K562 (cell line): ENCODE data around the gene TBC1D16. TPM values are rescaled to one million over a fixed set of nuclear protein-coding genes. Genes with fewer than 3 reads are reported as not detected.

Experiments
- ATF7 ChIP-seq: fragments of 450-650 bp; IDR thresholded peaks from 2 replicates; pipeline ENCODE4 v1.7.1; 2014; ENCODE audit warnings: mild to moderate bottlenecking, moderate library complexity
- CBX3 ChIP-seq, 2 experiments: IDR thresholded peaks; 1 replicate in 1 of 2; 2 replicates in 1 of 2; pipeline ENCODE4 v1.6.1; 2012; ENCODE audit warnings: inconsistent platforms in 2 of 2, low read length in 2 of 2, borderline replicate concordance in 1 of 2, control low read depth in 1 of 2
- DPF2 ChIP-seq: fragments of 450-650 bp; IDR thresholded peaks from 2 replicates; pipeline ENCODE4 v1.6.1; 2016
- E2F6 ChIP-seq, 2 experiments: IDR thresholded peaks; 2 replicates each; pipeline ENCODE4 v1.6.1; 2011; ENCODE audit warnings: borderline replicate concordance in 1 of 2, control low read depth in 1 of 2, low read depth in 1 of 2, low read length in 1 of 2, mild to moderate bottlenecking in 1 of 2, mixed read lengths in 1 of 2, moderate library complexity in 1 of 2; ENCODE audit not compliant: insufficient read depth in 1 of 2, insufficient read length in 1 of 2, poor library complexity in 1 of 2, severe bottlenecking in 1 of 2; ENCODE audit errors: extremely low read depth in 1 of 2
- JUN ChIP-seq, 2 experiments: sonication (generic) in 1 of 2; formaldehyde crosslinking in 1 of 2; IDR thresholded peaks; 2 replicates each; pipeline versions ENCODE4 v1.6.1 to v1.8.0; 2012 to 2022; ENCODE audit warnings: borderline replicate concordance in 2 of 2, mild to moderate bottlenecking in 2 of 2, improper control_type of control experiment in 1 of 2, low read depth in 1 of 2, low read length in 1 of 2, missing genetic modification reagents in 1 of 2
- MECOM ChIP-seq: fragments of 250-450 bp; sonication (Bioruptor Pico); IDR thresholded peaks from 2 replicates; pipeline ENCODE4 v1.8.0; 2022; ENCODE audit warnings: inconsistent platforms
- MTA3 ChIP-seq: fragments of 450-650 bp; formaldehyde crosslinking; IDR thresholded peaks from 2 replicates; pipeline ENCODE4 v1.6.1; 2017; ENCODE audit warnings: mild to moderate bottlenecking, borderline replicate concordance
- PATZ1 ChIP-seq: fragments of 250-450 bp; sonication (Bioruptor Pico); IDR thresholded peaks from 2 replicates; pipeline ENCODE4 v1.5.0; 2020; ENCODE audit warnings: mild to moderate bottlenecking, borderline replicate concordance
- POLR3A ChIP-seq: IDR thresholded peaks from 2 replicates; pipeline ENCODE4 v1.6.1; 2011; ENCODE audit warnings: borderline replicate concordance, mild to moderate bottlenecking, moderate library complexity; ENCODE audit not compliant: insufficient read length, insufficient read depth; ENCODE audit errors: extremely low read depth
- SRSF7 ChIP-seq: fragments of 200-400 bp; formaldehyde crosslinking; optimal IDR thresholded peaks from 2 replicates; pipeline ENCODE3; 2017; ENCODE audit warnings: mild to moderate bottlenecking, low read depth, low read length
- WHSC1 ChIP-seq: IDR thresholded peaks from one replicate; pipeline ENCODE4 v1.6.1; 2012; ENCODE audit warnings: low read length, control low read depth, inconsistent platforms
- ZBTB33 ChIP-seq: sonication (generic); formaldehyde crosslinking; IDR thresholded peaks from 2 replicates; pipeline ENCODE4 v1.8.1; 2023; ENCODE audit warnings: mild to moderate bottlenecking, missing genetic modification reagents
- ZC3H11A ChIP-seq: IDR thresholded peaks from 2 replicates; pipeline ENCODE4 v1.6.1; 2012; ENCODE audit warnings: low read depth, low read length, improper control_type of control experiment
- ZNF592 ChIP-seq: fragments of 450-650 bp; IDR thresholded peaks from 2 replicates; pipeline ENCODE4 v1.6.1; 2017; ENCODE audit warnings: antibody characterized with exemption, mild to moderate bottlenecking
- ZNF644 ChIP-seq: fragments of 200-800 bp; sonication (Bioruptor generic); IDR thresholded peaks from 2 replicates; pipeline ENCODE4 v1.6.1; 2016; ENCODE audit warnings: low read depth, missing genetic modification characterization, missing compliant biosample characterization
- polyA plus RNA-seq, 8 experiments: library from polyadenylated mRNA; depleted of rRNA in 4 of 8; stranded (reverse) in 5 of 8; unstranded in 3 of 8; fragments of >200 nt; fragmentation: Nextera tagmentation in 2 of 8; fragmentation: Illumina TruSeq in 1 of 8; extraction: Ambion mirVana in 2 of 8; extraction: Trizol in 1 of 8; gene quantifications; 2 replicates each; pipeline versions ENCODE4 v1.2.1 to v1.2.3, GENCODE V29; 2011 to 2014; ENCODE audit warnings: inconsistent platforms in 1 of 8, missing spikeins in 1 of 8
- total RNA-seq, 7 experiments: library from RNA; depleted of rRNA in 6 of 7; stranded (reverse); fragments of >200 nt in 6 of 7; fragmentation: Illumina TruSeq in 2 of 7; extraction: Trizol in 2 of 7; gene quantifications; 2 replicates each; pipeline versions ENCODE4 v1.2.1 to v1.2.3, GENCODE V29; 2011 to 2021; ENCODE audit warnings: low replicate concordance in 1 of 7

Gene TBC1D16
- total and polyA plus RNA-seq, 9 of the 15 experiments (the other 6 are each of a cell fraction or from before 2014, with no cell fraction given) = 0.01 to 0.20 (median 0.03) TPM; not detected in 1

- TF ChIP-seq ZNF592 (no peak), E2F6 (IDR thresholded peaks at IDR 0.05; ENCODE audit: borderline replicate concordance in 1 of 2, extremely low read depth in 1 of 2, insufficient read depth in 1 of 2, insufficient read length in 1 of 2, low read depth in 1 of 2, low read length in 1 of 2, poor library complexity in 1 of 2, severe bottlenecking in 1 of 2) (peak in 1 of 2 experiments; percentile 19), POLR3A (no peak), PATZ1 (CRISPR knock-in tag) (no peak), DPF2 (peak; percentile 37; the same call in 1 of the 2 replicates), MTA3 (no peak), CBX3 (IDR thresholded peaks at IDR 0.05; ENCODE audit: borderline replicate concordance in 1 of 2, low read length in 2 of 2) (no peak), JUN (IDR thresholded peaks at IDR 0.05; ENCODE audit: borderline replicate concordance, low read depth, low read length) (peak; percentile 67; the same call in 1 of the 2 replicates), JUN (CRISPR knock-in tag; IDR thresholded peaks at IDR 0.05; ENCODE audit: borderline replicate concordance) (no peak), WHSC1 (no peak), SRSF7 (no peak), ZNF644 (tag) (no peak), ZBTB33 (CRISPR knock-in tag) (no peak), MECOM (CRISPR knock-in tag) (peak; percentile 20; the same call in 1 of the 2 replicates), ZC3H11A (no peak), ATF7 (0 out of 2 replicates have a peak, but pooled peaks have one; percentile 26)
Observed at GRCh38 chr17:80063830-80064585, 28.3 kb upstream of the TBC1D16 start (continued).
